BE2C (cell line): Measurements from ENCODE around the gene USH1C.

ENCODE experiments used
- DNase-seq: peaks from one replicate; pipeline ENCODE4 v3.0.0-alpha.2; 2020
- H3K27me3 ChIP-seq: fragments of 250-450 bp; sonication (Bioruptor Pico); 2 replicates; pipeline ENCODE4 v1.5.1; 2020; ENCODE audit warnings: mild to moderate bottlenecking
- H3K36me3 ChIP-seq: fragments of 250-450 bp; sonication (Bioruptor Pico); 2 replicates; pipeline ENCODE4 v1.5.1; 2020; ENCODE audit warnings: mild to moderate bottlenecking
- H3K4me1 ChIP-seq: fragments of 250-450 bp; sonication (Bioruptor Pico); 2 replicates; pipeline ENCODE4 v1.5.1; 2020
- H3K4me3 ChIP-seq: 2 replicates; pipeline ENCODE4 v1.5.1; 2011; ENCODE audit warnings: low read depth, low read length
- H3K9me3 ChIP-seq: fragments of 250-450 bp; sonication (Bioruptor Pico); 2 replicates; pipeline ENCODE4 v1.5.1; 2020
- TF ChIP-seq, protein P1 (sequence below): IDR thresholded peaks from 2 replicates; pipeline ENCODE4 v1.5.1; 2012; ENCODE audit warnings: mild to moderate bottlenecking, low read depth, low read length

USH1C gene

DNA sequence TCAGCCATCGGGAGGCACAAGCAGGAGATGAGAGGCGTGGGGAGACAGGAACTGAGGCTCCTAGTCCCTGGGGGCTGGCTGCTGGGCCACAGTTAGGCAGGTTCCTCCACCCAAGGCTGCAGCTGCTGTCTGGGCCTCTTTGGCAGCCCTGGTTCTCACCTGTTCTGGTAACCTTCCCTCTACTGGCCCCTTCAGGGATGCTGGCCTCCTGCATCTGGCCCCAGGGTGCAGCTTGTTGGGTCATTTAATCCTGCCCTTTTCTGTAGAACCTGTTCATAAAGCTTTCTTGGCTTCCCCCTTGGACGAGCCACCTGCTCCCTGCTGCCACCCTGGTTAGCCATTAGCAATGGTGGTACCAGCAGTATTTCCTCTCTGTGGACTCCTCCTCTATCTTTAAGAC is 5.5 kb downstream of the USH1C start:
- H3K27me3 ChIP-seq, result no peaks in the 10 kb centered on the region
- no peak overlapping the region for H3K4me3 ChIP-seq
- no peak for DNase-seq
- H3K9me3 ChIP-seq, result no peaks in the 10 kb centered on the region
- no peaks in the 10 kb centered on the region for H3K36me3 ChIP-seq
- H3K4me1 ChIP-seq, result no peaks in the 10 kb centered on the region
- TF ChIP-seq, protein P1, sequence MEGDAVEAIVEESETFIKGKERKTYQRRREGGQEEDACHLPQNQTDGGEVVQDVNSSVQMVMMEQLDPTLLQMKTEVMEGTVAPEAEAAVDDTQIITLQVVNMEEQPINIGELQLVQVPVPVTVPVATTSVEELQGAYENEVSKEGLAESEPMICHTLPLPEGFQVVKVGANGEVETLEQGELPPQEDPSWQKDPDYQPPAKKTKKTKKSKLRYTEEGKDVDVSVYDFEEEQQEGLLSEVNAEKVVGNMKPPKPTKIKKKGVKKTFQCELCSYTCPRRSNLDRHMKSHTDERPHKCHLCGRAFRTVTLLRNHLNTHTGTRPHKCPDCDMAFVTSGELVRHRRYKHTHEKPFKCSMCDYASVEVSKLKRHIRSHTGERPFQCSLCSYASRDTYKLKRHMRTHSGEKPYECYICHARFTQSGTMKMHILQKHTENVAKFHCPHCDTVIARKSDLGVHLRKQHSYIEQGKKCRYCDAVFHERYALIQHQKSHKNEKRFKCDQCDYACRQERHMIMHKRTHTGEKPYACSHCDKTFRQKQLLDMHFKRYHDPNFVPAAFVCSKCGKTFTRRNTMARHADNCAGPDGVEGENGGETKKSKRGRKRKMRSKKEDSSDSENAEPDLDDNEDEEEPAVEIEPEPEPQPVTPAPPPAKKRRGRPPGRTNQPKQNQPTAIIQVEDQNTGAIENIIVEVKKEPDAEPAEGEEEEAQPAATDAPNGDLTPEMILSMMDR, result no peak

DNA sequence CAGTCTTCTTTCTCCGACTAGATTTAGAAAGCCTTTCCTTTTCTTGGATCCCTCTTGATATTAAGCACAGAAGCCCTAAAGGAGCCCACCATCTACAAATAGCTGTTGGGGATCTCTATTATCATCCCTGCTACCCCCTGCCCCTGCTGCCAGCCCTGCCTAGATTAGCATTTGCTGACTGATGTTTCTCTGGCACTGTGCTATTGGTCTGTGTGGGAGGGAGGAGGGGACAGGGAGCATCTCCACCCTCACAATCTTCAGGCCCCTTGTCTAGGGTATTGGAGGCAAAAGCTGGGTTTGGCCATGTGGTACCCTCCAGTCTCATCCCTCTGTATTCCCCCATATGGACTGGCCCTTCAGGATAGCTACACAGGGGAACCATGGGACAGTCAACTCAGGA is 6.2 kb downstream of the USH1C start:
- Histone ChIP-seq H3K4me3 (no peak overlapping the region), H3K36me3 (no peaks in the 10 kb centered on the region), H3K9me3 (no peaks in the 10 kb centered on the region), H3K27me3 (no peaks in the 10 kb centered on the region), H3K4me1 (no peaks in the 10 kb centered on the region)
- no peak for DNase-seq
- TF ChIP-seq, protein P1, result no peak

DNA sequence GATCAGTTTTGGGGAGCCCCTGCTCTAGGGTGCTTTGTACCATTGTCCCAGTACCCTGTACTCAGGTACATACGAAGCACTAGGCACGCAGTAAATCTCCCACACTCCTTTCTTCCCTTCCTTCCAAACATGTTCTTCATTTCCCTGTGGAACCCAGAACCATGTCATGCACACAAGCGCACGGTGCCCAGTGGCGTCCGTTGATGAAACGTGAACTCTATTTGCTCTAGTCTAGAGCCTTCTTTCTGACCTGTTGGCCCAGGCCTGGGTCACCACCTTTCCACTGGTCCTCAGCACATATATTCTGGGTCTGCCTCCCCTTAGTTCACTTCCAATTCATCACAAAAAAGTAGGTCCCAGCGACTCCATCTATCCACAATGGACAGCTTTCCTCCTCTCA is 7.0 kb downstream of the USH1C start:
- no peaks in the 10 kb centered on the region for H3K9me3 ChIP-seq
- H3K4me3 ChIP-seq, result no peak overlapping the region
- TF ChIP-seq, protein P1, result no peak
- no peak for DNase-seq
- H3K36me3 ChIP-seq, result no peaks in the 10 kb centered on the region
- H3K4me1 ChIP-seq, result no peaks in the 10 kb centered on the region
- no peaks in the 10 kb centered on the region for H3K27me3 ChIP-seq

DNA sequence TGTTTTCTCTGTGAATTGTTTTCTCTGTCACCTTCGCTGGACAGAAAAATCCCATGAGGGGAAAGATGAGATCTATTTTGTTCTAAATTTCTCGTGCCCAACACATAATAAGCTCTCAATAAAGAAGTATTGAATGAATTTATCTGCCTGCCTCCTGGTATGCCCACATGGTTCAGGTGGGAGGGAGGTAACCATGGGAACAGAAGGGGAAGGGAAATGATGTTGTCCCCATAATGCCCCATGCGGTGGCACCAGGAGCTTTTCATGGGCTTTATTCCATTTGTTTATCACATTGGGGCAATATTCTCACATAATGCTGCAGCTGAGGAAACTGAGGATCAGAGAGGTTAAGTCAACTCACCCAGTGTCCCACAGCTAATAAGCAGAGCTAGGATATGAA is 8.7 kb downstream of the USH1C start:
- Histone ChIP-seq H3K36me3 (no peaks in the 10 kb centered on the region), H3K4me3 (no peak overlapping the region), H3K27me3 (no peaks in the 10 kb centered on the region), H3K9me3 (no peaks in the 10 kb centered on the region), H3K4me1 (no peaks in the 10 kb centered on the region)
- no peak for DNase-seq
- TF ChIP-seq, protein P1, result no peak

DNA sequence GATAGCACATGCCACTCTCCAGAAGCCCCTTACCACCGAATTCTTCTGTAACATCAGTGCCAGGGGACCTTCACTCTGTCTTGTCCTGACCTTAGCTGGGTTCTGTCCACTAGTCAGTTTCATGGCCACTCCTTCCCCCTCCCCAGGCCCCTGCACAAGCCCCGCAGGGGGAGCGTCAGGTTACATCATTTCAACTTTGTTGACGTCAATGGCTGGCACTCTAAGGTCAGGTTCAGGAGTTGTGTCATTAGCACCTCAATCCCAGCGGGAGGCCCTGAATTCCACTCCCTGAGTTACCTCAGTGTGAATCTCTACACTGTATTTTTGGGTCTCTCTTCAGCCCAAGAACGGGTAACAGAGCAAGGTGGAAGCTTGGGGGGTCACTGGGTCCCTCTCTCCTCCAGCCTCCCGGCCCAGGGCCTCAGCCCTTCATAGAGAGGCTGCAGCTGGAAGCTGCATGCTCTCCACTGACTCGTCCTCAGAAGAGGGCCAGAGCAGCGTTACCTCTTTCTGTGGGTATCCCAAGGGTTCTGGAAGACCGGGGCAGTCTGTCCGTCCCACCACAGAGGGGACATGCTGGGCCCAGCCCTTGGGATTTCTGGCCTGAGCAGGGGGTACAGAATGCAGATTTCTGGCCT is 10.3 kb downstream of the USH1C start:
- no peaks in the 10 kb centered on the region for H3K9me3 ChIP-seq
- TF ChIP-seq, protein P1, result no peak
- H3K4me3 ChIP-seq, result no peak overlapping the region
- H3K27me3 ChIP-seq, result no peaks in the 10 kb centered on the region
- H3K36me3 ChIP-seq, result no peaks in the 10 kb centered on the region
- no peak for DNase-seq
- no peaks in the 10 kb centered on the region for H3K4me1 ChIP-seq

DNA sequence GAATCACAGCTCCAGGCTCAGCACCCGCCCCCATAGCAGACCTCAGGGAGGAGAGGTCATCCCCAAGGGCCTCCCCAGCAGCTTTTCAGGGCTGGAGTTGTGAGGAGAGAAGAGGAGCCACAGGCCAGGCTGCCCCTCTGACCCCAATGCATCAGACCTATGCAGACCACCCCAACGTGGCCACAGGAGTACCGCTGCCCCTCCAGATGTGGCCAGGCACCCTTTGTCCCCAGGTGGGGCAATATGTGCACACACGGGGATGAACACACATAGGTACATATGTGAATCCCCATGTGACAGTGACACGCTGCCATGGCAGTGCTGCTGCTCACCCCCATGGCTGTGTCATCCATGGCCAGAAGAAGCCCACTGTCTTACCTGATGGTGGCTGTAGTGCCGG is 10.9 kb downstream of the USH1C start:
- Histone ChIP-seq H3K4me1 (no peaks in the 10 kb centered on the region), H3K4me3 (no peak overlapping the region), H3K9me3 (no peaks in the 10 kb centered on the region), H3K27me3 (no peaks in the 10 kb centered on the region), H3K36me3 (no peaks in the 10 kb centered on the region)
- DNase-seq, result no peak
- TF ChIP-seq, protein P1, result no peak
